HCEC 1CT (cell line): ENCODE data around the gene BMI1.
"Not testable (repeated sequence)": the region's sequence is repeated elsewhere in the genome, so short reads cannot be mapped to it uniquely, and the experiment has no call there.

Experiments used
- DNase-seq: peaks from one replicate; pipeline ENCODE4 v3.0.0-alpha.2; 2017

The BMI1 gene

GRCh38 chr10:22320591-22321155, at the start of gene BMI1:
BMI1 (plus strand) TSS chr10:22321099; CDS start chr10:22326450, 5,351 bp downstream.
- peak; percentile 79 for DNase-seq

- no peak for DNase-seq
Measured at GRCh38 chr10:22271786-22272185, 49.1 kb upstream of the BMI1 start.

DNA sequence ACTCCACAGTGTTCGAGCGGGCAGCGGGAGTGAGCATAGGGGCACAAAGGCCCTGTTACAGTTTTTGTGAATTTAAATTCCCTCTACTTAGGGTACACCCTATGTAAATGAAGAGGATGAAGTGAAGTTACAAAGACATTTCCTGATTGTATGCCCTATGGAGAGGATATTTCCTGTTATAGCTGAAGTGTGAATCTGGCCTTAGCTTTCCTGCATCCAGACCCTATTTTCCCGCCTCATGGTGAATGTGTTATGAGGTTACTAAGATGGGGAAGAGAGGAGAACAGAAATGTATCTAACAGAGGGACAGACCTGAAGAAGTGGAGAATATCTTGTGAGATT, 42.5 kb upstream of the BMI1 start:
- no peak for DNase-seq

GRCh38 chr10:22280078-22280477, 40.8 kb upstream of the BMI1 start:
- no peak for DNase-seq

DNA sequence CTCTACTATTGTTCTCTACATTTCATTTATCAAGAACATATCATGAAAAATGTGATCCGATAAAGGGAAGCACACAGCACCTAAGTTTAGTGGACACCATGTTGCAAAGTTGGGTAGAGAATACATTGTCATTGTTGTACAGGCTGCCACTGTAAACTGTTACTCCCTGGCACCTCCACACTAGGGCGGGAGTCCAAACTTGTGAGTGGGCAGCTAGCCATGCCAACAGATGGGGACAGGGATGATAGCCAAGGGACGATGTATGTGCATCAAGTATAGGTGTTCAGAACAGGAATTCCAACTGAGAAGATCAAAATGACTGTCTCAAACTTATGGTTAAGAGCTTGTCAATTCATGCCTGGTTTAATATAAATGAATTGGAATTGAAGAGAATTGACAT, 35.8 kb upstream of the BMI1 start:
- DNase-seq: no peak

DNA sequence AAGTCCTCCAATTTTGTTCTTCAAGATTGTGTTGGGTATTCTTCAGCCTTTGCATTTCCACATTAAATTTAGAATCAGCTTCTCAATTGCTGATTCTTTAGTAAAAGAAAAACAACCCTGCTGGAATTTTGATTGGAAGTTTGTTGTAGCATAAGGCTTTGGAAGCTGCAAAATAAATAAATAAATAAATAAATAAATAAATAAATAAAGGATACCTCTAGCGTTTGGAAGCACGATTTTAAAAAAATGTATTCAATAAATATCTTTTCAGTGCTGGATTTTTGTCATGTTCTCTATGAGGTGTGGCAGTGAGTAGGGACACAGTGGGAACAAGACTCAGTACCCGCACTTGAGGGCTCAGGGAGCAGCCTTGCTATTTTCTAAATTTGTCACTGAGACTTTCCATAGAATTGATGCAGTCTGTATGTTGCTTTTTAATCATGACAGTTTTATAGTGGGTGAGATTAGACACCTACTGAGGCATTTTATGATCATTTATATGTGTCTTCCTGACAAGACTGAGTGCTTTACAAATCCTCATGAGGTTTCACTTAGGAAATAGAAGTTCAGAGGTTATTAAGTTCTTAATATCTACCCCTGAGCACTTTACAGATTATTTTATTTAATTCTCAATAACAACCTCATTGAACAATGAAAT, 27.0 kb upstream of the BMI1 start:
- DNase-seq: no peak

- no peak for DNase-seq
Measured at GRCh38 chr10:22294694-22295093, 26.2 kb upstream of the BMI1 start.

GRCh38 chr10:22301193-22301592, 19.7 kb upstream of the BMI1 start:
- no peak for DNase-seq

DNA sequence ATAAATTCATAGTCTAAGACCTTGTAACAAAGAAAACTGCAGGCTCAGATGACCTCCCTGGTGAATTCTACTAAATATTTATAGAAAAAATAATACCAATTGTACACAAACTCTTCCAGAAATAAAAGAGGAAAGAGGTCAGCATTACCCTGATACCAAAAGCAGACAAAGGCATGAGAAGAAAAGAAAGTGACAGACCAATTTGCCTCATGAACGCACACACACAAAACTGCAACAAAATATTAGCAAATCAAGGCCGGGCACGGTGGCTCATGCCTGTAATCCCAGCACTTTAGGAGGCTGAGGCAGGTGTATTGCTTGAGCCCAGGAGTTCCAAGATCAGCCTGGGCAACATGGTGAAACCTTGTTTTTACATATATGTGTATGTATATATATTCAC, 17.4 kb upstream of the BMI1 start:
- no peak for DNase-seq

GRCh38 chr10:22305721-22306120, 15.2 kb upstream of the BMI1 start:
- no peak for DNase-seq

DNA sequence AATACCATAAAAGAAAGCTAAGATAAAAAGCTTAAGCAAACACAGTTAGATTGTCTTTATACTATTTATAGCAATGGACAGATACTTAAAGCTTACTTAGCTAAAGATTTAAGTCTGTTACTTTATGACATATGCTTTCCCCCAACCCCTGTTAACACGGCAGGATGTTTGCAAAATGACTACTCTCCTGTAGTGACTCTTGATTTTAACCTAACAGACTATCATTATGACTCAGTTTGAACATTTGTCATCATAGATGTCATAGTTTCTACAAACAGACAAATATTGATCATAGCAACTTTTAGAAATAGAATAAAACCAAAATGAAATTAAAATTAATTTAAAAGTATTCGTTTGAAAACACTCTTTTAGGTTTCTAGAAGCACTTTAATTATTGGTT, 12.5 kb upstream of the BMI1 start:
- DNase-seq: peak; percentile 64

GRCh38 chr10:22309180-22310000, 11.5 kb upstream of the BMI1 start:
- DNase-seq: no peak

DNA sequence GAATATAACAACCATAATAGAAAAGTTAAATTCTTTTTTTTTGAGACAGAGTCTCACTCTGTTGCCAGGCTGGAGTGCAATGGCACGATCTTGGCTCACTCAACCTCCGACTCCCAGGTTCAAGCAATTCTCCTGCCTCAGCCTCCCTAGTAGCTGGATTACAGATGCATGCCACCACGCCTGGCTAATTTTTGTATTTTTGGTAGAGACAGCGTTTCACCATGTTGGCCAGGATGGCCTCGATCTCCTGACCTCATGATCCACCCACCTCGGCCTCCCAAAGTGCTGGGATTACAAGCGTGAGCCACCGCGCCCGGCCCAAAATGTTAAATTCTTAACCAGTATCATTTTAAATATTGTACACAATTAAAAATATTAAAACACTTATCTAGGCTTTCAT, 10.9 kb upstream of the BMI1 start:
- DNase-seq: not testable (repeated sequence)

DNA sequence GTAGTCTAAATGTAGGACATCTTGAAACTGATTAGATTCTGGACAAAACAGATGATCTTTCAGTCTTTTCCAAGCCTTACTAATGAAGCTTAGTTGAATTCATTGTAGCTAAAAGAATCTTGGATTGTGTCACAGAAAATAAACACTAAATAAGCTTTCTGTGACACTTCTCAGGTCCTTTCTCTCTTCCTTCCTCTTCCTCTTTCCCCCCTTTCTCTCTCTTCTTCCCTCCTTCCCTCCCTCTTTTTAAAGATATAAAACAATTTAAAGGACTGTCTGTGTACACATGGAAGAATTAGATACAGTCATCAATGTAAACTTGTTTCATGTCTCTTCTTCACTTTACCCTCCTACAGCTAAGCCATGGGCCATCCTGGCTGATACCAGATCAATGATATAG, 10.0 kb upstream of the BMI1 start:
- DNase-seq: no peak

GRCh38 chr10:22314852-22315251, 6.0 kb upstream of the BMI1 start:
- no peak for DNase-seq

GRCh38 chr10:22315455-22316285, 5.2 kb upstream of the BMI1 start:
- no peak for DNase-seq

- peak; percentile 89 for DNase-seq
Measured at GRCh38 chr10:22316286-22317075, 4.4 kb upstream of the BMI1 start, which contains the start of gene COMMD3. COMMD3 (plus strand) TSS chr10:22316388; CDS start chr10:22316418, 30 bp downstream.

DNA sequence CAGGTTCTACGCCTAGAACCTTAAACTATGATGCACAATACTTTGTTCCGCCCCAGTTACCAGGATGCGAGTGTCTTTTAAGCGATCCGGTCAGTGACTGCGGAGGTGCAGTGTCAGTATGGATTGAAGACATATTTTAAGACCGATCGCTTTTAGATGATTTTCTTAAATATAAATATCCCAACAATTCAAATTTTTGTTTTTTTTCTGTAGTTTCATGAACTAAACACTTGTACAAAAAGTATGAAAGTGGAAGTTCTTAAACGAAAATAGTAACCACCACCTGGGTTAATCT, 3.9 kb upstream of the BMI1 start:
- DNase-seq: no peak

GRCh38 chr10:22317771-22318565, 2.9 kb upstream of the BMI1 start:
- no peak for DNase-seq

GRCh38 chr10:22318772-22319171, 2.1 kb upstream of the BMI1 start:
- DNase-seq: no peak

GRCh38 chr10:22319547-22319979, 1.3 kb upstream of the BMI1 start:
- DNase-seq: no peak
